Measurements from ENCODE around the gene IMMP1L.

DNA sequence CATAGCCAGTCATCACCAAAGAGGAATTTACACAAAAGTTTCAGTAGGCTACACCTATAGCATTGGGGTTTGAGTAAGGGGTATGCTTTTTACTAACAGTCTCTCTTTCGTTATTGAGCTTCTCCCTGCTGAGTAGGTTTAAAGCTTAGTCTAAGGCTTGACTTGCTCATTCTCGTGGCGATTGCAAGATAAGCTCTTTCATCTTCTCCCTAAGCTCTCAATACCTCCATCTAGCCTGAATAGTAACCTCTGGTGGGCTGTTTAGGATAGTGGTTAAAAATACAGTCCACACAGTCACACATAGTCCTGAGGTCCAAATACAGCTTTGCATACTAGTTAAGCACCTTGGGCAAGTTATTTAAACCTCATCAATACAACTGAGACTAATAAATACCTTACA lies 65.6 kb downstream of the IMMP1L start:
- TF ChIP-seq, protein P1, sequence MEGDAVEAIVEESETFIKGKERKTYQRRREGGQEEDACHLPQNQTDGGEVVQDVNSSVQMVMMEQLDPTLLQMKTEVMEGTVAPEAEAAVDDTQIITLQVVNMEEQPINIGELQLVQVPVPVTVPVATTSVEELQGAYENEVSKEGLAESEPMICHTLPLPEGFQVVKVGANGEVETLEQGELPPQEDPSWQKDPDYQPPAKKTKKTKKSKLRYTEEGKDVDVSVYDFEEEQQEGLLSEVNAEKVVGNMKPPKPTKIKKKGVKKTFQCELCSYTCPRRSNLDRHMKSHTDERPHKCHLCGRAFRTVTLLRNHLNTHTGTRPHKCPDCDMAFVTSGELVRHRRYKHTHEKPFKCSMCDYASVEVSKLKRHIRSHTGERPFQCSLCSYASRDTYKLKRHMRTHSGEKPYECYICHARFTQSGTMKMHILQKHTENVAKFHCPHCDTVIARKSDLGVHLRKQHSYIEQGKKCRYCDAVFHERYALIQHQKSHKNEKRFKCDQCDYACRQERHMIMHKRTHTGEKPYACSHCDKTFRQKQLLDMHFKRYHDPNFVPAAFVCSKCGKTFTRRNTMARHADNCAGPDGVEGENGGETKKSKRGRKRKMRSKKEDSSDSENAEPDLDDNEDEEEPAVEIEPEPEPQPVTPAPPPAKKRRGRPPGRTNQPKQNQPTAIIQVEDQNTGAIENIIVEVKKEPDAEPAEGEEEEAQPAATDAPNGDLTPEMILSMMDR (IDR thresholded peaks at IDR 0.05): no peak
- TF ChIP-seq POLR2A (IDR thresholded peaks at IDR 0.05): no peak

Data from heart left ventricle (tissue), 13 donors.